ENCODE data around the gene C17orf67. TPM values are rescaled to one million over a fixed set of nuclear protein-coding genes. Genes with fewer than 3 reads are reported as not detected.
A peak's percentile ranks its signal among the peaks of the same experiment; 100 is the strongest.

C17orf67 gene
- total RNA-seq, 2 experiments from 2014 or later = 1.5 TPM

DNA sequence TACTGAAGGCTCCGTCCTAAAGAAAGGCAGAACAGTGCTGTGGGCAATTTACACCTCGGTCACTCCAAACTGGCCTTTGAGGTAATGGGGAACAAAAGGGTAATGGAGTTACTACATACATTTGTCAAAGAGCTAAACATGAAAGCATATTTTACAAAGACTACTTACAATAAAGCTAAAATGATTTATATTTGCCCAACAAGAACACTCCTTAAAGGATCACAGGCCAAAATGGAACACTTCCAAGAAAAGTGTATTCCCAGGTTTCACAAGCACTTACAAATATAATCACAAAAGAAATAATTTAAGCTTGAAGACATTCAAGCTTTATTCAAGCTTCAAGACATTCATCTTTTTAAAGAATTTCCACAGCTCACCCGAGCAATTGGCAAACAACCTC lies 29.3 kb downstream of the C17orf67 start:
- no peak overlapping the region for H3K27ac Mint-ChIP-seq
- H3K4me1 Mint-ChIP-seq = no peaks in the 10 kb centered on the region
- H3K9me3 Mint-ChIP-seq = no peaks in the 10 kb centered on the region
- no peaks in the 10 kb centered on the region for H3K36me3 Mint-ChIP-seq
- no peak for DNase-seq
- H3K27me3 Mint-ChIP-seq = no peaks in the 10 kb centered on the region
- no peak overlapping the region for H3K4me3 Mint-ChIP-seq

DNA sequence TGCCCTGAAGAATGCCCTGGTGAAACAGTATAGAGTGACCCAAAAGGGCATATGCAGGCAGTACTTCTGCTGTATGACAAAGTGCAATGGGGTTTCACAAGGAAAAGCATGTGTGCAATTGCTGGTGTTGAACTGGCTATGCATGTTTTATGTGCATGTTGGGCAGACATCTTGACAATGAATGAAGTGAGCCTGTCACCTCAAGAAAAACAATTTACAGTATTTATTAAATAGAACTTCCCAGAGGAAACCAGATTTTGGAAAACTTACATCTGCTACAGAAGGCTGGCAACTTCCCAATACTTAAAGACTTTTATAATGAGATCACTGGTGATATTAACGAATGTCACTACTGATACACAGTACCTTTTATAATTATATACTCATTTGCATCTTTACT lies 30.6 kb downstream of the C17orf67 start:
- Mint-ChIP-seq H3K9me3 (no peaks in the 10 kb centered on the region), H3K4me1 (no peaks in the 10 kb centered on the region), H3K27ac (no peak overlapping the region), H3K36me3 (no peaks in the 10 kb centered on the region), H3K4me3 (no peak overlapping the region), H3K27me3 (no peaks in the 10 kb centered on the region)
- no peak for DNase-seq

DNA sequence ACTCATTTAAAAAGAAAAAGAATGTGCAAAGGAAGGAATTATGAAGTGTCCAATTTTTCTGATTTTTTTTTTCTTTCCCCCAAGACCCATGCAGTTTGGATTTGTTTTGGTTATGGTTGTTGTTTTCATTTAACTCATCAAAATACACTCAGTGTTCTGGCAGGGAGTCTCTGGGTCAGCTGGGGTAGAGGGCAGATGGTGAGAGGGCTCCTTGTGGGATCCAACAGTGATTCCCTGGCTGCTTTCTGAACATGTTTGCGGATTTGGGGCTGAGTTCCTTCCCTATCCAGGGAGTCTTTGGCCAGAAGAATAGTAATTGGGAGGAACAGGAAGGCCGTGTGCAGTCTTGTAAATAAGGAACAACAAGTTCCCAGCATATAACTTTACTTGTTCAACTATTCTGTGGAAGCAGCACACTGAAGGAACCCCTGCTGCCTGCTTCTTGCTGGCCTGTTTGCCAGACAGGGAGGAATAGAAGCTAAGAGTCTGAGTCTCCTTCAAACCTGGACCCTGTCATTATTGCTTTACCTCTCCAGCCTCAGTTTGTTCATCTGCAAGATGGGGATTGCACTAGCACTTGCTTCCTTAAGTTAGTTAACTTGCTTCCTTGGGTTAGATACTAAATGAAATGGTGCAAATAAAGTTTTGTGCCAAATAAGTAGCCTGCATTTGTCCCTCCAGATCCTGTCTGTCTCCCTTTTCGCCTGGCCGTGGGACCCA lies 32.1 kb downstream of the C17orf67 start:
- Mint-ChIP-seq H3K36me3 (no peaks in the 10 kb centered on the region), H3K9me3 (no peaks in the 10 kb centered on the region), H3K27me3 (no peaks in the 10 kb centered on the region), H3K4me3 (no peak overlapping the region), H3K4me1 (no peaks in the 10 kb centered on the region), H3K27ac (no peak overlapping the region)
- no peak for DNase-seq

DNA sequence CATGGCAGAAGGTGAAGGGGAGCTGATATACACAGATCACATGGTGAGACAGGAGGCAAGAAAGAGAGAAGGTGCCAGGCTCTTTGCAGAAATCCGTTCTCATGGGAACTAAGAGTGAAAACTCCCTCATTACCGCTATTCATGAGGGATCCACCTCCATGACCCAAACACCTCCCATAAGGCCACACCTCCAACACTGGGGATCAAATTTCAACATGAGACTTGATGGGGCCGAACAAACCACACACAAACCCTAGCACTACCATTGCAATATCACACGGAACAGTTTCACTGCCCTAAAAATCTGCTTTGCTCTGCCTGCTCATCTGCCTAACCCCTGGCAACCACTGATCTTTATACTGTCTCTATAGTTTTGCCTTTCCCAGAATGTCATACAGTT lies 34.8 kb downstream of the C17orf67 start:
- no peak for DNase-seq
- Mint-ChIP-seq H3K27ac (no peak overlapping the region), H3K36me3 (peaks cover 6% of the 10 kb centered on the region), H3K27me3 (no peaks in the 10 kb centered on the region), H3K4me1 (no peaks in the 10 kb centered on the region), H3K4me3 (no peak overlapping the region), H3K9me3 (no peaks in the 10 kb centered on the region)

- Mint-ChIP-seq H3K27me3 (no peaks in the 10 kb centered on the region), H3K27ac (no peak overlapping the region)
Measured at GRCh38 chr17:56796536-56796935, 37.2 kb downstream of the C17orf67 start.

DNA sequence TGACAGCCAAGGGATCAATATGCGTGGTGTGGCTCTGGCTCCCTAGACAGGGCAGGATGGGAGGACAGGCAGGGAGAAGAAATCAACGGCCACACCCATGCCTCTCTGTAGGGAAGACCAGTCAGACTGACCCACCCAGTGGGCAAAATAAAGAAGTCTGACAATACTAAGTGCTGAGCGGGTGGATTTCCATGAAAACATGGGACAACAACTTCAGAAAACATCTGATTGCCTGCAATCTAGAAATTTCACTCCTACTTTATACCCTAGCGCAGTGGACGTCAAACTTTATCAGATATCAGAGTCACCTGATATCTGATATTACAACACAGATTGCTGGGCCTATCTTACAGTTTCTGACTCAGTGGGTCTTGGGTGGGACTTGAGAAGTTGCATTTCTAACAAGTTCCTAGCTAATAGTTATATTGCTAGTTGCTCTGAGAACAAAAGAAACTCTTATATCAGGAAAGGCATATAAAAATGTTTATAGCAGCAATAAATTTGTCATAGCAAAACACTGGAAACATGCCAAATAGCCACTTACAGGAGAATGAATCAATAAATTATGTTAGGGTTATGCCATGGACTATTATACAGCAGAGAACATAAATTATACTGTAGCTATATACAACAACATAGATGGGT lies 38.4 kb downstream of the C17orf67 start:
- Mint-ChIP-seq H3K27me3 (no peaks in the 10 kb centered on the region), H3K36me3 (peaks cover 13% of the 10 kb centered on the region), H3K4me3 (no peak overlapping the region), H3K4me1 (no peaks in the 10 kb centered on the region), H3K27ac (no peak overlapping the region), H3K9me3 (peaks cover 6% of the 10 kb centered on the region)
- no peak for DNase-seq

More at GRCh38 chr17:56796536-56796935, 37.2 kb downstream of the C17orf67 start:
- DNase-seq = no peak
- Mint-ChIP-seq H3K9me3 (peaks cover 6% of the 10 kb centered on the region), H3K36me3 (peaks cover 13% of the 10 kb centered on the region), H3K4me3 (no peak overlapping the region), H3K4me1 (no peaks in the 10 kb centered on the region)

DNA sequence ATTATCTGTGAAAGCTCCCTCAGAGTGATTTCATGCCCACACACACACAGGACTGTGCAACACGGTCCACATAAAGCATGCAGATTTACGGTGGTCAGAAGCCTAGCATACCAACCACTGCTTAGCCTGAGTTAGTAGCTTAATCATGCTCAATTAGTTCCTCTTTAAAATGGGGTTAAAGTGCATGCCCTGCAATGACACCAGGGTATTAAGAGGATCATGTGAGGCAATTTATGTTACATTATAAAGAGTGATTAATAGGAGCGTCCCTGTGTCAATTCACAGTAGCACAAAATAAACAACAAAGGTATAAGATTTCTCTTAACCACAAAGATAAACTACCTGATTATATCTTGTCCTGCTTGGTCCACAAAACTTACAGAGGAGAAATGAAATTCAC lies 39.8 kb downstream of the C17orf67 start:
- Mint-ChIP-seq H3K4me3 (no peak overlapping the region), H3K27me3 (no peaks in the 10 kb centered on the region), H3K4me1 (no peaks in the 10 kb centered on the region), H3K27ac (no peak overlapping the region), H3K36me3 (peaks cover 13% of the 10 kb centered on the region), H3K9me3 (peaks cover 6% of the 10 kb centered on the region)
- DNase-seq = no peak

DNA sequence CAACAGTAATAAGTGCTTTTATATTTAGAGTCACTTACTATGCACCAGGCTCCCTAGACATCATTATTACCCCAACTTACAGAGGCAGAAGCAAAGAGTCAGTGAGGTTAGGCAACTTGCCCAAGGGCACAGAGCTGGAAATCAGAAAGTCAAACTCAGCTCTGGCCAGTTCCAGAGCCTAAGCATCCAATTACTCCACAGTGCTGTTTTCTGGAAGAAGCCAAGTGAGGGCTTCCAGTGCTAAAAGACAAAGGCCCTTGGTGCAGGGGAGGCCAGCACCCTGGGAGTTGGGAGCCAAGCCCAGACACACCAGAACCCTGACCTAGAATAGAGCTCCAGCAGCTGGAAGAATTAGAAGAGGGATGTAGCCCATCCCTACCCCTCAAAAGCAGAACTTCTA lies 40.2 kb downstream of the C17orf67 start:
- H3K4me1 Mint-ChIP-seq = no peaks in the 10 kb centered on the region
- H3K36me3 Mint-ChIP-seq = peaks cover 13% of the 10 kb centered on the region
- DNase-seq = no peak
- no peaks in the 10 kb centered on the region for H3K27me3 Mint-ChIP-seq
- no peak overlapping the region for H3K27ac Mint-ChIP-seq
- no peak overlapping the region for H3K4me3 Mint-ChIP-seq
- peaks cover 6% of the 10 kb centered on the region for H3K9me3 Mint-ChIP-seq

DNA sequence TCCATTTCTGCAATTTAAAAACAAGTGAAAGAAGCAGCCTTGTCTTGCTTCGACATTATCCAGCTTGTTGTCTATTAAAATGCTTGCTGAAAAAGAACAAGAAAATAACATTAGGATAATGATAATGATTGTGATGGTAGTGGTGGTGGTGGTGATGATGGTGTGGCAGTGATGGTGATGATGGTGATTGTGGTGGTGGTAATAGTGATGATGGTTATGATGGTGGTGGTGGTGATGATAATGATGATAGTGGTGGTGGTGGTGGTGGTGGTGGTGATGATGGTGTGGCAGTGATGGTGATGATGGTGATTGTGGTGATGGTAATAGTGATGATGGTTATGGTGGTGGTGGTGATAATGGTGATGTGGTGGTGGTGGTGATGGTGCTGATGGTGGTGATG lies 41.5 kb downstream of the C17orf67 start:
- H3K4me1 Mint-ChIP-seq = peaks cover 5% of the 10 kb centered on the region
- H3K9me3 Mint-ChIP-seq = peaks cover 7% of the 10 kb centered on the region
- H3K27me3 Mint-ChIP-seq = peaks cover under 1% of the 10 kb centered on the region
- no peak for DNase-seq
- H3K27ac Mint-ChIP-seq = no peak overlapping the region
- peaks cover 14% of the 10 kb centered on the region for H3K36me3 Mint-ChIP-seq
- no peak overlapping the region for H3K4me3 Mint-ChIP-seq

GRCh38 chr17:56786989-56787482 lies 46.7 kb downstream of the C17orf67 start:
- Mint-ChIP-seq H3K36me3 (peaks cover 14% of the 10 kb centered on the region), H3K27me3 (peaks cover 5% of the 10 kb centered on the region), H3K4me3 (peak overlapping the region; percentile 62), H3K9me3 (peaks cover 6% of the 10 kb centered on the region), H3K27ac (peak overlapping the region; percentile 95), H3K4me1 (peaks cover 33% of the 10 kb centered on the region)
- peak; percentile 66 for DNase-seq

- Mint-ChIP-seq H3K27me3 (peaks cover 5% of the 10 kb centered on the region), H3K27ac (peak overlapping the region; percentile 95), H3K4me1 (peaks cover 33% of the 10 kb centered on the region), H3K9me3 (peaks cover 4% of the 10 kb centered on the region), H3K36me3 (peaks cover 11% of the 10 kb centered on the region), H3K4me3 (peak overlapping the region; percentile 62)
- DNase-seq = no peak
Measured at GRCh38 chr17:56785997-56786680, 47.6 kb downstream of the C17orf67 start.

DNA sequence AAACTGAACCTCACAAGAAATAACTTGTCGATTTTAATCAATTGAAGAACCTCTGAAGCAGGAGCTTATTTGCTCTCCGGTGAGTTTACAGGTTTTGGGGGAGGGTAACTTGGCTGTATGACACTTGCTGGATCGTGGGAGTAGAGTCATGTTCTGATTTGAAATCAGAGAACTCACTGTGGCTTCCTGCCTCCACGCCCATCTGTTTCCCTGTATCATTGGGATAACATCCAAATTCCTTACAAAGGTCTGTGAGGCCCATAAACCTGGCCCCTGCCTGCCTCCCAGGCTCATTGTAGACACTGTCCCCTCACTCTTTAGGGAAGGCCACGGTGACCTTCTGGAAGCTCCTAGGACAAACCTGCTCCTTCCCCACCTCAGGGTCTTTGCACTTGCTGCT lies 48.3 kb downstream of the C17orf67 start:
- Mint-ChIP-seq H3K27me3 (peaks cover 5% of the 10 kb centered on the region), H3K9me3 (peaks cover 4% of the 10 kb centered on the region), H3K27ac (peak overlapping the region; percentile 71), H3K4me3 (no peak overlapping the region), H3K36me3 (peaks cover 11% of the 10 kb centered on the region), H3K4me1 (peaks cover 35% of the 10 kb centered on the region)
- DNase-seq = no peak

DNA sequence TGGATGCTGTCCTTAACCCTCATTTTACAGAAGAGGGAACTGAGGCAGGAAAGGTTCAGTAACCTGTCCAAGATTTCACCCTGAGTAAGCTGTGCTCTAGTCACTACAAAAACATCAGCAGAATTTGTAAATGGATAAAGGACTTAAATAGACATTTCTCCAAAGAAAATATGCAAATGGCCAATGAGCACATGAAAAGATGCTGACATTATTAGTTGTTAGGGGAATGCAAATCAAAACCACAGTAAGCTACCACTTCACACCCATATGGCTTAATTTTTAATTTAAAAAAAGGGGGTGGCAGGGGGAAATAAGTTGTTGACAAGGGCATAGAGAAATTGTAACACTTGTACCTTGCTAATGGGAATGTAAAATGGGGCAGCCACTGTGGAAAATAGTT lies 51.4 kb downstream of the C17orf67 start:
- Mint-ChIP-seq H3K27me3 (peaks cover 5% of the 10 kb centered on the region), H3K4me1 (peaks cover 47% of the 10 kb centered on the region)

DNA sequence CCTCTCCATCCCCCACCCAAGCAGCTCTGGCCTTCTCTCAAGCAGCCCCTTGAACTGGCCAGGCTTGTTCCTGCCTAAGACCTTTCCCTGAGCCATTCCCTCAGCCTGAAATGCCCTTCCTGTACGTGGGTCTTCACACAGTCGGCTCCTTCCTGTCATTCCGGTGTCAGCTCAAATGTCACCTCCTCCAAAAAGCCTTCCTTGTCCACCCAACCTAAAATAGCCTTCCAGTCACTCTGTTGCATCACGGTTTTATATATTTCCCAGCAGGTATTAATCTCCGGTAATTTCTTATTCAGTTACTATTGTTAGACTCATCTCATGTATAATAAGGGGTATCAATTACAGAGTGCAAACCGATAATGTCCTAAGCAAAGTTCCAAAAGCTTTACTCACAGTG lies 51.8 kb downstream of the C17orf67 start:
- H3K27ac Mint-ChIP-seq = no peak overlapping the region
- H3K36me3 Mint-ChIP-seq = peaks cover 7% of the 10 kb centered on the region
- peaks cover 44% of the 10 kb centered on the region for H3K4me1 Mint-ChIP-seq
- no peak overlapping the region for H3K4me3 Mint-ChIP-seq
- no peaks in the 10 kb centered on the region for H3K9me3 Mint-ChIP-seq
- DNase-seq = no peak
- peaks cover 2% of the 10 kb centered on the region for H3K27me3 Mint-ChIP-seq

More for the DNA sequence above, 51.4 kb downstream of the C17orf67 start:
- Mint-ChIP-seq H3K27ac (no peak overlapping the region), H3K36me3 (peaks cover 11% of the 10 kb centered on the region), H3K9me3 (peaks cover 4% of the 10 kb centered on the region), H3K4me3 (no peak overlapping the region)
- no peak for DNase-seq

Data from activated naive CD8-positive, alpha-beta T cell treated with anti-CD3 and anti-CD28 coated beads for 36 hours (primary cell).